NCI-H187 (cell line): ENCODE results near the gene PALD1.

Source experiments
- DNase-seq, 2 experiments: peaks; one replicate each; lab custom pipeline; 2025; lab: John Stamatoyannopoulos, UW

PALD1 gene

GRCh38 chr10:70558295-70558694 is 79.7 kb downstream of the PALD1 start:
- DNase-seq = no peak

- peak in 1 of 2 experiments; percentile 6 for DNase-seq
Measured at GRCh38 chr10:70558871-70559810, 80.6 kb downstream of the PALD1 start.

- no peak for DNase-seq
Measured at GRCh38 chr10:70559861-70560260, 81.3 kb downstream of the PALD1 start.

- DNase-seq = no peak
Measured at GRCh38 chr10:70560511-70560941, 82.0 kb downstream of the PALD1 start.

GRCh38 chr10:70561070-70561469 is 82.5 kb downstream of the PALD1 start:
- DNase-seq = no peak

- no peak for DNase-seq
Measured at GRCh38 chr10:70561558-70561957, 83.0 kb downstream of the PALD1 start.

GRCh38 chr10:70562036-70562755 is 83.6 kb downstream of the PALD1 start:
- DNase-seq = no peak

- no peak for DNase-seq
Measured at GRCh38 chr10:70563230-70563629, 84.7 kb downstream of the PALD1 start.

GRCh38 chr10:70564113-70564725 is 85.7 kb downstream of the PALD1 start:
- no peak for DNase-seq

- no peak for DNase-seq
Measured at GRCh38 chr10:70564901-70565351, 86.4 kb downstream of the PALD1 start.

- no peak for DNase-seq
Measured at GRCh38 chr10:70565556-70566514, 87.3 kb downstream of the PALD1 start.

- no peak for DNase-seq
Measured at GRCh38 chr10:70566515-70567290, 88.1 kb downstream of the PALD1 start.

- peak in 1 of 2 experiments; percentile 10 for DNase-seq
Measured at GRCh38 chr10:70567603-70568002, 89.0 kb downstream of the PALD1 start.

- no peak for DNase-seq
Measured at GRCh38 chr10:70568113-70568512, 89.5 kb downstream of the PALD1 start.

GRCh38 chr10:70568781-70569495 is 90.4 kb downstream of the PALD1 start:
- no peak for DNase-seq

GRCh38 chr10:70571236-70571635 is 92.7 kb downstream of the PALD1 start:
- DNase-seq = no peak

GRCh38 chr10:70571636-70572439 is 93.3 kb downstream of the PALD1 start:
- no peak for DNase-seq

- DNase-seq = no peak
Measured at GRCh38 chr10:70573599-70574506, 95.3 kb downstream of the PALD1 start.
